B cell (primary cell): ENCODE measurements around the gene TRRAP. TPM values are rescaled to one million over a fixed set of nuclear protein-coding genes. Genes with fewer than 3 reads are reported as not detected.

ENCODE experiments used
- ATAC-seq: fragments of 200-7000 bp; cut with Tn5 transposase; one replicate; pipeline ENCODE4 v1.10.0; 2021; ENCODE audit warnings: low read depth, mild to moderate bottlenecking, moderate number of reproducible peaks, moderate library complexity
- CTCF ChIA-PET: fragments of 350-600 bp; sonication (Branson Sonifier 250); formaldehyde crosslinking; loops from one replicate; lab custom pipeline; 2021; ENCODE audit warnings: antibody characterized with exemption, inconsistent platforms; lab: Charles Lee
- POLR2A ChIA-PET: fragments of 350-600 bp; sonication (Branson Sonifier 250); formaldehyde crosslinking; loops from one replicate; lab custom pipeline; 2021; ENCODE audit warnings: antibody characterized with exemption; lab: Charles Lee
- DNase-seq: peaks from one replicate; pipeline ENCODE4 v3.0.0; 2013
- H2AFZ ChIP-seq: 2 replicates; pipeline ENCODE4 v1.6.1; 2012; ENCODE audit warnings: mild to moderate bottlenecking, low read depth, low read length; ENCODE audit not compliant: insufficient read depth, poor library complexity, severe bottlenecking
- H3K27ac ChIP-seq, 2 donors: 1 replicate in 1 of 2; 2 replicates in 1 of 2; pipeline ENCODE4 v1.5.1; 2012 to 2013; ENCODE audit warnings: low read length in 2 of 2, mild to moderate bottlenecking in 2 of 2, moderate library complexity in 1 of 2
- H3K27me3 ChIP-seq, 4 experiments: fragments of 200-600 bp in 1 of 4; sonication (generic) in 1 of 4; replicated peaks in 1 of 4; 1 replicate in 2 of 4; 2 replicates in 2 of 4; pipeline versions ENCODE4 v1.6.1 to v1.7.0; 2013 to 2016; ENCODE audit warnings: low read length in 3 of 4, mild to moderate bottlenecking in 2 of 4, mixed read lengths in 1 of 4, moderate library complexity in 1 of 4; ENCODE audit not compliant: insufficient read depth in 4 of 4, control insufficient read depth in 3 of 4; ENCODE audit errors: control extremely low read depth in 1 of 4
- H3K36me3 ChIP-seq, 2 experiments: replicated peaks in 1 of 2; 1 replicate in 1 of 2; 2 replicates in 1 of 2; pipeline versions ENCODE4 v1.6.1 to v1.7.1; 2013; ENCODE audit warnings: low read length in 1 of 2; ENCODE audit not compliant: insufficient read depth in 2 of 2, control insufficient read depth in 1 of 2; ENCODE audit errors: control extremely low read depth in 1 of 2, extremely low read depth in 1 of 2
- H3K4me1 ChIP-seq, 2 donors: fragments of 200-600 bp in 1 of 2; sonication (generic) in 1 of 2; 1 replicate in 1 of 2; 2 replicates in 1 of 2; pipeline versions ENCODE4 v1.5.1 to v1.6.1; 2013 to 2017; ENCODE audit warnings: low read length in 2 of 2; ENCODE audit not compliant: control insufficient read depth in 2 of 2, insufficient read depth in 2 of 2
- H3K4me2 ChIP-seq: replicated peaks from 2 replicates; pipeline ENCODE3; 2012; ENCODE audit warnings: mild to moderate bottlenecking, low read depth, low read length; ENCODE audit not compliant: poor library complexity, severe bottlenecking
- H3K4me3 ChIP-seq, 5 experiments: fragments of 200-600 bp in 1 of 5; sonication (generic) in 1 of 5; 1 replicate in 3 of 5; 2 replicates in 2 of 5; pipeline versions ENCODE4 v1.5.1 to v1.7.0; 2011 to 2016; ENCODE audit warnings: low read length in 4 of 5, mild to moderate bottlenecking in 4 of 5, low read depth in 2 of 5, control low read depth in 1 of 5, moderate library complexity in 1 of 5; ENCODE audit not compliant: insufficient read depth in 1 of 5; ENCODE audit errors: control extremely low read depth in 1 of 5, extremely low read depth in 1 of 5
- H3K79me2 ChIP-seq: fragments of 200-600 bp; sonication (generic); one replicate; pipeline ENCODE4 v1.6.0; 2016; ENCODE audit warnings: low read length; ENCODE audit not compliant: control insufficient read depth, insufficient read depth
- H3K9ac ChIP-seq: fragments of 200-600 bp; sonication (generic); 2 replicates; pipeline ENCODE4 v1.6.1; 2017; ENCODE audit warnings: mild to moderate bottlenecking, low read length, moderate library complexity
- H3K9me3 ChIP-seq, 3 donors: one replicate each; pipeline versions ENCODE4 v1.6.1 to v1.7.1; 2013; ENCODE audit warnings: low read length in 2 of 3; ENCODE audit not compliant: control insufficient read depth in 2 of 3, insufficient read depth in 1 of 3; ENCODE audit errors: control extremely low read depth in 1 of 3
- H4K20me1 ChIP-seq: 2 replicates; pipeline ENCODE4 v1.6.0; 2012; ENCODE audit warnings: mild to moderate bottlenecking, low read length; ENCODE audit not compliant: insufficient read depth, control insufficient read depth, poor library complexity, severe bottlenecking
- H3K27ac Mint-ChIP-seq: one replicate; pipeline ENCODE4 v1.8.0; 2021; ENCODE audit warnings: mixed read lengths
- H3K27me3 Mint-ChIP-seq: one replicate; pipeline ENCODE4 v1.8.0; 2021; ENCODE audit warnings: mixed read lengths
- H3K4me1 Mint-ChIP-seq: one replicate; pipeline ENCODE4 v1.8.0; 2021; ENCODE audit warnings: mixed read lengths
- H3K4me3 Mint-ChIP-seq: one replicate; pipeline ENCODE4 v1.8.0; 2021; ENCODE audit warnings: mixed read lengths
- H3K9me3 Mint-ChIP-seq: one replicate; pipeline ENCODE4 v1.8.0; 2022; ENCODE audit warnings: mixed read lengths; ENCODE audit not compliant: insufficient read depth
- CTCF ChIP-seq: fragments of 200-600 bp; IDR thresholded peaks from one replicate; pipeline ENCODE4 v1.8.0; 2022; ENCODE audit warnings: antibody characterized with exemption, mild to moderate bottlenecking
- EZH2 ChIP-seq: IDR thresholded peaks from 2 replicates; pipeline ENCODE4 v1.6.1; 2012; ENCODE audit warnings: borderline replicate concordance, low read depth, mild to moderate bottlenecking, moderate library complexity, low read length; ENCODE audit not compliant: insufficient read depth, poor library complexity, severe bottlenecking
- WGBS: methylation state at CpG from one replicate; pipeline ENCODE4 v1.1.5; 2013; ENCODE audit warnings: missing lambda C conversion rate; ENCODE audit not compliant: insufficient coverage; 5-methylcytosine and 5-hydroxymethylcytosine counted together
- intact Hi-C: fragments of 100-400 bp; cut with micrococcal nuclease; formaldehyde crosslinking; loops from one replicate; pipeline ENCODE4 v1.10.0; 2022
- polyA plus RNA-seq: library from polyadenylated mRNA; depleted of rRNA; stranded (reverse); fragments of >200 nt; gene quantifications from 2 replicates; pipeline ENCODE4 v1.2.3, GENCODE V29; 2012
- total RNA-seq, 2 donors: library from RNA; stranded (reverse); fragments of 120-200 nt in 1 of 2; gene quantifications; 1 replicate in 1 of 2; 2 replicates in 1 of 2; pipeline versions ENCODE4 v1.2.3 to v1.2.4, GENCODE V29; 2013 to 2022

The TRRAP gene
- total and polyA plus RNA-seq, 2 donors (not counting 1 experiment from before 2014, with no cell fraction given), result 25.4 to 102 TPM

- H3K36me3 ChIP-seq, result no peaks in the 10 kb centered on the region
- 88% methylated on average over 11 of the region's 12 CpGs for WGBS
- POLR2A ChIA-PET, result interaction anchor here (0.7 kb wide), 1 partner anchor 103 kb away, joined by 3 read pairs; no protein-coding TSS in a partner anchor
Observed at GRCh38 chr7:98866351-98866750, 12.0 kb upstream of the TRRAP start.

More at GRCh38 chr7:98866351-98866750, 12.0 kb upstream of the TRRAP start:
- ATAC-seq, result no peak
- Histone ChIP-seq H3K79me2 (no peaks in the 10 kb centered on the region), H3K9ac (no peak overlapping the region), H2AFZ (no peak overlapping the region), H3K27ac (no peak overlapping the region), H3K4me3 (no peak overlapping the region), H3K4me2 (no peak overlapping the region), H4K20me1 (no peaks in the 10 kb centered on the region), H3K4me1 (peaks cover 16 to 21% of the 10 kb centered on the region in 2 donors), H3K27me3 (peaks cover 0 to 21% (median 9%) of the 10 kb centered on the region in 4 experiments), H3K9me3 (peaks cover 0 to 14% (median 0%) of the 10 kb centered on the region in 3 donors)
- intact Hi-C loops, result no loop called here
- TF ChIP-seq EZH2 (no peak), CTCF (no peak)
- H3K4me1 Mint-ChIP-seq, result peaks cover 12% of the 10 kb centered on the region
- no peak overlapping the region for H3K4me3 Mint-ChIP-seq
- H3K9me3 Mint-ChIP-seq, result no peaks in the 10 kb centered on the region
- H3K27me3 Mint-ChIP-seq, result peaks cover 7% of the 10 kb centered on the region
- H3K27ac Mint-ChIP-seq, result no peak overlapping the region
- CTCF ChIA-PET, result interaction anchor here (2.4 kb wide), 1 partner anchor 12 kb away, joined by 5 read pairs; the partner anchor contains the start of gene TRRAP
- no peak for DNase-seq
